Activated CD4-positive, alpha-beta T cell treated with anti-CD3 and anti-CD28 coated beads for 4 hours (primary cell): ENCODE results near the gene NAXE.
"Not testable (repeated sequence)": the region's sequence is repeated elsewhere in the genome, so short reads cannot be mapped to it uniquely, and the experiment has no call there.

Source experiments
- DNase-seq, 2 donors: peaks; one replicate each; pipeline ENCODE4 v3.0.0-alpha.2; 2020

Gene NAXE

GRCh38 chr1:156595016-156595415 lies 3.4 kb downstream of the NAXE start:
- no peak for DNase-seq

GRCh38 chr1:156596426-156596825 lies 4.8 kb downstream of the NAXE start:
- no peak for DNase-seq

- DNase-seq = no peak
These were observed 6.5 kb downstream of the NAXE start for GRCh38 chr1:156598125-156598524.

- no peak for DNase-seq
These were observed 7.3 kb downstream of the NAXE start for GRCh38 chr1:156598731-156599432.

GRCh38 chr1:156599811-156600210 lies 8.2 kb downstream of the NAXE start:
- no peak for DNase-seq

GRCh38 chr1:156600733-156601121 lies 9.2 kb downstream of the NAXE start:
- DNase-seq = no peak

GRCh38 chr1:156601122-156601830 lies 9.7 kb downstream of the NAXE start, which contains the start of gene GPATCH4:
Gene GPATCH4, minus strand, starts transcription at chr1:156601479.
- DNase-seq = peak; percentile 76 to 77

- DNase-seq = no peak
These were observed 10.3 kb downstream of the NAXE start for GRCh38 chr1:156601892-156602291.

- no peak for DNase-seq
These were observed 11.0 kb downstream of the NAXE start for GRCh38 chr1:156602557-156602993.

GRCh38 chr1:156607344-156607743 lies 15.8 kb downstream of the NAXE start:
- not testable (repeated sequence) for DNase-seq

GRCh38 chr1:156608036-156608674 lies 16.6 kb downstream of the NAXE start:
- peak; percentile 60 to 72 for DNase-seq

- peak; percentile 59 to 63 for DNase-seq
These were observed 17.4 kb downstream of the NAXE start for GRCh38 chr1:156608981-156609380.

GRCh38 chr1:156610072-156610471 lies 18.5 kb downstream of the NAXE start:
- DNase-seq = not testable (repeated sequence)

- DNase-seq = no peak
These were observed 21.1 kb downstream of the NAXE start for GRCh38 chr1:156612666-156613065.

- DNase-seq = no peak
These were observed 24.4 kb downstream of the NAXE start for GRCh38 chr1:156615946-156616345.

- no peak for DNase-seq
These were observed 24.9 kb downstream of the NAXE start for GRCh38 chr1:156616463-156616862.

- DNase-seq = peak in 1 of 2 donors; percentile 37
These were observed 27.4 kb downstream of the NAXE start, which contains the start of gene HAPLN2 for GRCh38 chr1:156618853-156619581. Gene HAPLN2, plus strand, starts transcription at chr1:156619415. Its CDS starts 4,076 bp downstream, at chr1:156623491.

GRCh38 chr1:156619582-156619955 lies 28.0 kb downstream of the NAXE start:
- DNase-seq = no peak

GRCh38 chr1:156622581-156623297 lies 31.2 kb downstream of the NAXE start:
- DNase-seq = no peak

GRCh38 chr1:156623946-156624813 lies 32.6 kb downstream of the NAXE start:
- DNase-seq = peak; percentile 36 to 41

GRCh38 chr1:156624814-156625435 lies 33.3 kb downstream of the NAXE start:
- DNase-seq = no peak
